ENCODE measurements around the gene EFS.
A peak's percentile ranks its signal among the peaks of the same experiment; 100 is the strongest.
"Not testable (repeated sequence)": the region's sequence is repeated elsewhere in the genome, so short reads cannot be mapped to it uniquely, and the experiment has no call there.

The EFS gene

GRCh38 chr14:23326491-23327332, 38.3 kb downstream of the EFS start:
- H3K36me3 ChIP-seq (replicated peaks): peaks cover 31% of the 10 kb centered on the region
- in situ Hi-C loops (cut with MboI; ENCODE audit: low sequenced_read_pairs): loop anchor here (10.0 kb wide), 1 partner anchor 228 kb away; the partner anchor contains the start of genes THTPA and ZFHX2
- no peak overlapping the region for H3K4me3 ChIP-seq
- no peaks in the 10 kb centered on the region for H3K27me3 ChIP-seq (ENCODE audit: low read depth)
- no peak for DNase-seq (ENCODE audit: low spot score in 2 of 2)
- peaks cover 7% of the 10 kb centered on the region for H3K4me1 ChIP-seq
- H3K9me3 ChIP-seq: no peaks in the 10 kb centered on the region

DNA sequence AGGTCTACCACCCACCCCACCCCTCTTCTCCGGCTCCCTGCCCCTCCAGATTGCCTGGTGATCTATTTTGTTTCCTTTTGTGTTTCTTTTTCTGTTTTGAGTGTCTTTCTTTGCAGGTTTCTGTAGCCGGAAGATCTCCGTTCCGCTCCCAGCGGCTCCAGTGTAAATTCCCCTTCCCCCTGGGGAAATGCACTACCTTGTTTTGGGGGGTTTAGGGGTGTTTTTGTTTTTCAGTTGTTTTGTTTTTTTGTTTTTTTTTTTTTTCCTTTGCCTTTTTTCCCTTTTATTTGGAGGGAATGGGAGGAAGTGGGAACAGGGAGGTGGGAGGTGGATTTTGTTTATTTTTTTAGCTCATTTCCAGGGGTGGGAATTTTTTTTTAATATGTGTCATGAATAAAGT, 39.2 kb downstream of the EFS start:
- in situ Hi-C loops (cut with MboI; ENCODE audit: low sequenced_read_pairs): loop anchor here (10.0 kb wide), 1 partner anchor 229 kb away; the partner anchor contains the start of genes THTPA and ZFHX2
- H3K27me3 ChIP-seq (ENCODE audit: low read depth); H3K9me3 ChIP-seq; DNase-seq (ENCODE audit: low spot score in 2 of 2); H3K4me1 ChIP-seq; H3K4me3 ChIP-seq: not testable (repeated sequence)
- H3K36me3 ChIP-seq (replicated peaks): peaks cover 31% of the 10 kb centered on the region

GRCh38 chr14:23324993-23325392, 40.0 kb downstream of the EFS start:
- in situ Hi-C loops (cut with MboI; ENCODE audit: low sequenced_read_pairs): loop anchor here (10.0 kb wide), 1 partner anchor 230 kb away; the partner anchor contains the start of genes THTPA and ZFHX2
- peaks cover 38% of the 10 kb centered on the region for H3K36me3 ChIP-seq (replicated peaks)
- no peaks in the 10 kb centered on the region for H3K9me3 ChIP-seq
- peaks cover 15% of the 10 kb centered on the region for H3K4me1 ChIP-seq
- H3K4me3 ChIP-seq: no peak overlapping the region
- no peaks in the 10 kb centered on the region for H3K27me3 ChIP-seq (ENCODE audit: low read depth)
- DNase-seq (ENCODE audit: low spot score in 2 of 2): no peak

- peaks cover 17% of the 10 kb centered on the region for H3K4me1 ChIP-seq
- peaks cover 43% of the 10 kb centered on the region for H3K36me3 ChIP-seq (replicated peaks)
- H3K27me3 ChIP-seq (ENCODE audit: low read depth): no peaks in the 10 kb centered on the region
- in situ Hi-C loops (cut with MboI; ENCODE audit: low sequenced_read_pairs): loop anchor here (10.0 kb wide), 1 partner anchor 230 kb away; the partner anchor contains the start of genes THTPA and ZFHX2
- DNase-seq (ENCODE audit: low spot score in 2 of 2): no peak
- no peaks in the 10 kb centered on the region for H3K9me3 ChIP-seq
- H3K4me3 ChIP-seq: no peak overlapping the region
These were observed 40.5 kb downstream of the EFS start for GRCh38 chr14:23324455-23324846.

- Histone ChIP-seq H3K36me3 (replicated peaks) (peaks cover 43% of the 10 kb centered on the region), H3K27me3 (ENCODE audit: low read depth) (no peaks in the 10 kb centered on the region), H3K4me1 (peaks cover 17% of the 10 kb centered on the region), H3K9me3 (no peaks in the 10 kb centered on the region), H3K4me3 (no peak overlapping the region)
- DNase-seq (ENCODE audit: low spot score in 2 of 2): no peak
- in situ Hi-C loops (cut with MboI; ENCODE audit: low sequenced_read_pairs): loop anchor here (10.0 kb wide), 1 partner anchor 231 kb away; the partner anchor contains the start of genes THTPA and ZFHX2
These were observed 41.0 kb downstream of the EFS start for GRCh38 chr14:23323838-23324454.

DNA sequence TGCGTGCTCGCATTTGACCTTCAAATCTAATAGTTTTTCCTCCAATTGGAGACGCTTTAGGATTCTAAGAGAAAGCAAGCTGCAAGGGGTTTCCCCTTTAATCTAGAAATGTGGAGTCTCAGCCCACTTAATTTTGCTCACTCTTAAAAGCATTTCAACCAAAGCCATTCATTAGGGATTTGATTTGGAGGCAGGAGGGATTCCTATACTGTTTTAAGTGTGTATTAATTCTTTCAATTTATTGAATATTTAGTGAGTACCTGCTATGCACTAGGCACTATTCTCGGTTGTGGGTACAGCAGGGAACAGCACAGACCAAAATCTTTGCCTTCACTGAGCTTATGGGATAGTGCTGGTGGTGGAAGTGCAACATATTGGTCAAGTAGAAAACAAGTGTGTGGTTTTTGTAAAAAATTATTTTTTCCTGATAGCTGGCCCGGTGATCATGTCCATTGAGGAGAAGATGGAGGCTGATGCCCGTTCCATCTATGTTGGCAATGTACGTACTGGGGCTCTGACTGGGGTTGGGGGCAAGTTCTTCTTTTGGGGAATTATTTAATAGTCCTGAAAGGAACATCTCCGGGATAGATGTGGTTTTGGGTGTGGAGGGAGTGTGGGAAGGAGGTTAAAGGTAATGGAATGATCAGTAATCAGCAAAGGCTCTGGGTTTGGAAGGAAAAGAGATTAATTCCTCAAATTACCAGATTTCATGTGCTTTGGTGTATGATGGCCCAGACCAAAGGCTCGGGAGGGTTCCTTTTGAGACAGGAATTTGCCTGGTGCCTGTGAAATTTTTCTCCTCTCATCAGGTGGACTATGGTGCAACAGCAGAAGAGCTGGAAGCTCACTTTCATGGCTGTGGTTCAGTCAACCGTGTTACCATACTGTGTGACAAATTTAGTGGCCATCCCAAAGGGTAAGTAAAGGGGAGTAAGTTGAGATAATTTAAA, 42.1 kb downstream of the EFS start:
- no peak for DNase-seq (ENCODE audit: low spot score in 2 of 2)
- Histone ChIP-seq H3K36me3 (replicated peaks) (peaks cover 43% of the 10 kb centered on the region), H3K9me3 (no peaks in the 10 kb centered on the region), H3K4me1 (peaks cover 17% of the 10 kb centered on the region), H3K27me3 (ENCODE audit: low read depth) (no peaks in the 10 kb centered on the region), H3K4me3 (peak overlapping the region; percentile 88)
- in situ Hi-C loops (cut with MboI; ENCODE audit: low sequenced_read_pairs): loop anchor here (10.0 kb wide), 1 partner anchor 232 kb away; the partner anchor contains the start of genes THTPA and ZFHX2

- peaks cover 43% of the 10 kb centered on the region for H3K36me3 ChIP-seq (replicated peaks)
- H3K9me3 ChIP-seq: no peaks in the 10 kb centered on the region
- in situ Hi-C loops (cut with MboI; ENCODE audit: low sequenced_read_pairs): loop anchor here (10.0 kb wide), 1 partner anchor 233 kb away; the partner anchor contains the start of genes THTPA and ZFHX2
- peak; percentile 30 to 57 for DNase-seq (ENCODE audit: low spot score in 2 of 2)
- no peaks in the 10 kb centered on the region for H3K27me3 ChIP-seq (ENCODE audit: low read depth)
- H3K4me3 ChIP-seq: peak overlapping the region; percentile 88
- peaks cover 17% of the 10 kb centered on the region for H3K4me1 ChIP-seq
These were observed 43.1 kb downstream of the EFS start for GRCh38 chr14:23321572-23322547.

- peak; percentile 98 to 99 for DNase-seq (ENCODE audit: low spot score in 2 of 2)
- peaks cover 43% of the 10 kb centered on the region for H3K36me3 ChIP-seq (replicated peaks)
- H3K4me1 ChIP-seq: peaks cover 17% of the 10 kb centered on the region
- H3K9me3 ChIP-seq: no peaks in the 10 kb centered on the region
- H3K4me3 ChIP-seq: peak within 1 kb of the TSS; percentile 88
- H3K27me3 ChIP-seq (ENCODE audit: low read depth): no peaks in the 10 kb centered on the region
- in situ Hi-C loops (cut with MboI; ENCODE audit: low sequenced_read_pairs): loop anchor here (10.0 kb wide), 1 partner anchor 234 kb away; the partner anchor contains the start of genes THTPA and ZFHX2
These were observed 44.1 kb downstream of the EFS start, which contains the start of gene PABPN1 for GRCh38 chr14:23320584-23321571. PABPN1 (plus strand) TSS chr14:23321457; CDS start chr14:23321470, 13 bp downstream.

- Histone ChIP-seq H3K36me3 (replicated peaks) (peaks cover 47% of the 10 kb centered on the region), H3K27me3 (ENCODE audit: low read depth) (no peaks in the 10 kb centered on the region), H3K9me3 (no peaks in the 10 kb centered on the region), H3K4me3 (peak overlapping the region; percentile 37), H3K4me1 (peaks cover 17% of the 10 kb centered on the region)
- in situ Hi-C loops (cut with MboI; ENCODE audit: low sequenced_read_pairs): loop anchor here (10.0 kb wide), 1 partner anchor 235 kb away; the partner anchor contains the start of genes THTPA and ZFHX2
- DNase-seq (ENCODE audit: low spot score in 2 of 2): no peak
These were observed 45.0 kb downstream of the EFS start for GRCh38 chr14:23319746-23320583.

- in situ Hi-C loops (cut with MboI; ENCODE audit: low sequenced_read_pairs): no loop called here
- H3K36me3 ChIP-seq (replicated peaks): peaks cover 24% of the 10 kb centered on the region
- H3K9me3 ChIP-seq: no peaks in the 10 kb centered on the region
- H3K4me1 ChIP-seq: peaks cover 12% of the 10 kb centered on the region
- no peak overlapping the region for H3K4me3 ChIP-seq
- no peaks in the 10 kb centered on the region for H3K27me3 ChIP-seq (ENCODE audit: low read depth)
- DNase-seq (ENCODE audit: low spot score in 2 of 2): no peak
These were observed 48.7 kb downstream of the EFS start for GRCh38 chr14:23316300-23316699.

Measured in HAP-1 (cell line).